Activated naive CD4-positive, alpha-beta T cell treated with anti-CD3 and anti-CD28 coated beads, Interleukin-2, amount 50 U/mL, for 24 hours (primary cell): ENCODE results near the gene PPARG.

ENCODE experiments used
- H3K27ac Mint-ChIP-seq: one replicate; pipeline ENCODE4 v1.8.0; 2021; ENCODE audit warnings: mild to moderate bottlenecking, mixed read lengths
- H3K27me3 Mint-ChIP-seq: one replicate; pipeline ENCODE4 v1.8.0; 2021; ENCODE audit warnings: mixed read lengths
- H3K36me3 Mint-ChIP-seq: one replicate; pipeline ENCODE4 v1.8.0; 2021; ENCODE audit warnings: mixed read lengths
- H3K4me1 Mint-ChIP-seq: one replicate; pipeline ENCODE4 v1.8.0; 2021; ENCODE audit warnings: mixed read lengths
- H3K4me3 Mint-ChIP-seq: one replicate; pipeline ENCODE4 v1.8.0; 2021; ENCODE audit warnings: mild to moderate bottlenecking, mixed read lengths
- H3K9me3 Mint-ChIP-seq: one replicate; pipeline ENCODE4 v1.8.0; 2021; ENCODE audit warnings: mixed read lengths

PPARG gene

DNA sequence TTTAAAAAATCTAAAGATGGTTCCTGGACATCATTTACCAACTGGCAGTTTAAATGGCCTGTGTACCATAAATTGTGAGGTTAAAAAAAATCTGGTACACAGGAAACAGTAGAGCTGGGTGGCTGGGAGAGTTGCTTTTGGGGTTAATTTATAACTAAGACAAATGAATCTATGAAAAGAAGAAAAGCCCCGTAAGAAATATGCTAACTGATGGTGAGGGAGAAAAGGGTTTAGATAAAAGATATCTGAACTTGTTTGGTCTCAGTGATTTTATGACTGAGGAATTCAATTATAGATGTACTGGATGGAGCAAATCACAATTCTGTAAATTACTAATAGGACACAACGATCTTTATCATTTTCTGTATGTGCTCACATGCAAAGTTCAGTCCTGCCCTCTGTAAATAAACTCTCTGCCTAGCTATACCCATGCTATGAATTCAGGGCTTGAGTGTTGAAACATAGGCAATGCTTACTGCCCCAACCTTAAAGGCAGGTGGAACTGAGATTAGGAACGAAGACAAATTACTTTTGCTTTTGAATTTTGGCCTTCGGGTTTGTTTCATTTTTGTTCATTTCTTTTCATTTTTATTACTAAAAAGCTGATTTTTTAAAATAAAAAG, 28.0 kb downstream of the PPARG start:
- Mint-ChIP-seq H3K4me3 (no peak overlapping the region), H3K27me3 (peaks cover 8% of the 10 kb centered on the region), H3K4me1 (no peaks in the 10 kb centered on the region), H3K9me3 (no peaks in the 10 kb centered on the region), H3K36me3 (no peaks in the 10 kb centered on the region), H3K27ac (no peak overlapping the region)

DNA sequence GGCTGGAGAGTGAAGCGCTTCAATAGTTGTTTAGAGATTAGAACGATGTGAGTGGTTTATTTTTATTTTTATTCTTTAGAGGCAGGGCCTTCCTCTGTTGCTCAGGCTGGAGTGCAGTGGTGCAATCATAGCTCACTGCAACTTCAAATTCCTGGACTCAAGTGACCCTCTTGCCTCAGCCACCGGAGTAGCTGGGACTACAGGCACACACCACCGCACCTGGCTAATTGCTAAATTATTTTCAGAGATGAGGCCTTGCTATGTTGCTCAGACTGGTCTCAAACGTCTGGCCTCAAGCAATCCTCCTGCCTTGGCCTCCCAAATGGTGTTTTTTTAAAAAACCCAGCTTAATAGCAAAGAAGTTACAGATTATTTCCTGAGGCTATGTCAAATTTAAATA, 29.0 kb downstream of the PPARG start:
- H3K27ac Mint-ChIP-seq: no peak overlapping the region
- H3K36me3 Mint-ChIP-seq: no peaks in the 10 kb centered on the region
- peaks cover 10% of the 10 kb centered on the region for H3K27me3 Mint-ChIP-seq
- H3K9me3 Mint-ChIP-seq: no peaks in the 10 kb centered on the region
- no peak overlapping the region for H3K4me3 Mint-ChIP-seq
- no peaks in the 10 kb centered on the region for H3K4me1 Mint-ChIP-seq

- peaks cover 17% of the 10 kb centered on the region for H3K27me3 Mint-ChIP-seq
- H3K9me3 Mint-ChIP-seq: no peaks in the 10 kb centered on the region
- H3K4me3 Mint-ChIP-seq: no peak overlapping the region
- H3K27ac Mint-ChIP-seq: no peak overlapping the region
- H3K4me1 Mint-ChIP-seq: no peaks in the 10 kb centered on the region
- H3K36me3 Mint-ChIP-seq: no peaks in the 10 kb centered on the region
These were observed 30.1 kb downstream of the PPARG start for GRCh38 chr3:12318758-12319621.

DNA sequence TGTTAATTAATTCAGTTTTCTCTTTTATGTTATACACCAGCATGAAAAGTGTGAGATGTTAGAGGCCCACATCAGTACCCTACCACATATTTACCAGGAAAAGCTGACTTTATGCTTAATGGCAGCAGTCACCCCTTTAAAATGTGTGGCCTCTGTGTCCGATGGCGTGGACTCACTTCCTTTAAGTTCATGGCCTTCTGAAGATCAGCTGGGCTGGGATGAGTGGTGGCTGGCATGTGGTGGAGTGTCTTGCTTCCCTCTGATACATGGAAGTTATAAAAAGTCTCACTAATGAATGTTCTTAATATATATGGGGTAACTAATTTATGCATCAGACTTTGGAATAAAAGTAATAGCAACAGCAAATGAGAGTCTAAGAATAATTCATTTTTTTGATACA, 32.1 kb downstream of the PPARG start:
- no peaks in the 10 kb centered on the region for H3K9me3 Mint-ChIP-seq
- H3K27me3 Mint-ChIP-seq: peaks cover 17% of the 10 kb centered on the region
- H3K36me3 Mint-ChIP-seq: no peaks in the 10 kb centered on the region

DNA sequence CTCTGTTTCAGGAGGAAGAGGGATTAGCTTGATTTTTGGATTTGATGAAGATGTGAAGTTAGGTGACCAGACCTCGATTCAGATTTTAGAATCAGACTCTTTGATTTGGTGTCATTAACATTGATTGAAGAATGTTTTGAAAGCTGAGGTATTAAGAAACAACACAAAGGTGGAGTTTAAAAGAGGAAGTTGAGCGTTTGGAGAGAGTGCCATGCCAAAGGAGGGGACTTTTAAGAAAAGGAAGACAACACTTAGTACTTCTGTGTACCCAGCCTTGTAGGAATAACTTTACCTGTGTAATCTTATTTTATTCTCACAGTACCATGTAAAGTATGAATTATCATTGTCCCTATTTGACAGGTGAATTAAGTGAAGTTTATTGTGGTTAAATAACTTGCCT, 34.4 kb downstream of the PPARG start:
- Mint-ChIP-seq H3K4me1 (no peaks in the 10 kb centered on the region), H3K27me3 (peaks cover 16% of the 10 kb centered on the region), H3K27ac (no peak overlapping the region), H3K4me3 (no peak overlapping the region), H3K9me3 (no peaks in the 10 kb centered on the region), H3K36me3 (no peaks in the 10 kb centered on the region)

More for the DNA sequence above, 32.1 kb downstream of the PPARG start:
- H3K4me3 Mint-ChIP-seq: no peak overlapping the region
- H3K27ac Mint-ChIP-seq: no peak overlapping the region
- no peaks in the 10 kb centered on the region for H3K4me1 Mint-ChIP-seq

DNA sequence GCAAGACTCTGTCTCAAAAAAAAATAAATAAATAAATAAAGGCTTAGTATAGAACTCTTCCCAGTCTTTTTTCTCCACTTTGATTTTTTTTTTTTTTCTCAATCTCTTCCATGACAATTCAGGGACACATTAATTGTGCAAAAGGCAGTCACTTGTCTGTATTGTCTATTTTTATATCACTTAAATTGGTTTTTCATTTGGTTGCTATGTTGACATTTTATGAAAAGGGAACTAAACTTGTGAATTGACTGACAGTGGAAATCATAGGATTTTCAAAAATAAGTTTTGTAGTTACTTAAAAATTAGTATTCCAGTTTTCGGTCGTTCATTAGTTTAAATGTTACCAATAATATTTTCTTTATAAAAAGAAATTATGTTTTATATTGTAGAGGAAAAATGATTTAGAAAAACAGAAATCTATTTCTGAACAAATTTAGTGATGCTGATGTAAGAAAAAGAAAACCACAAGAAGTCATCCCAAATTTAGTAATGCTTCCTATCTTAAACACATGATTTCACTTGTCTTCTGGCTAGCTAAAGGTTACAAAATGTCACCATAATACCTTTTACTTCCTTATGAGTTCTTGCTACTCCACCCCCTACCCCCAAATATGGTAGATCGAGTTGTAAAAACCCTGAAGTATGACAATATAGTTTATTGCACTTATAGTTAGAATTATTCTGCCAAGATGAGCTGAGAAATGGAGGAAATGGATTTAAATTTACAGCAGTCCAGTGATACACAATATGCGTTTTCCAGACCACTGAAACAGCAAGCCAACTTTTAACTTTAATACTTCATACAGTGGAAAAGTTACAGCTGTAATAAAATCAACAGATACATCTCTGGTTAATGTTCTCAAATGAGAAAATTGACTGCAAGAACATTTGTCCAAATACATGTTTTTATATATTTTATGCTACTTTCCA, 37.0 kb downstream of the PPARG start:
- Mint-ChIP-seq H3K27me3 (peaks cover 17% of the 10 kb centered on the region), H3K4me1 (no peaks in the 10 kb centered on the region), H3K9me3 (no peaks in the 10 kb centered on the region), H3K4me3 (no peak overlapping the region), H3K27ac (no peak overlapping the region), H3K36me3 (no peaks in the 10 kb centered on the region)

DNA sequence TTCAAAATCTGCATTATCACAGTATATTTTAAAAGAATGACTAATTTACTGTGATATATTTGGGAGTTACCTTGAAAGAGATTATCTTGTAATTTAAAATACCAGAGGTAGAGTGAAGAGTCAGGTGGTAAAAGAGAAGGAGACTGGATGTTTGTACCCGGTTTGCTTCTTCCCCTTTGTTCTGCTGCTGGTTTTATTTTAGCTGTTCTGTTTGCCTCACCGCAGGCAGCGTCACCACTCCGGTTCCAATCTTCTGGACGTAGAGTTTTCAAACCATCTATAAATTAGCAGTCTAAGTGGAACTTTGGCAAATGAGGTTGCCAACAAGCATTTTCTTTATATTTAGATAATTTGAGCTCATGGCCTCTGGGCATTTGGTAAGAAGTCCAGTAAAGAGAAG, 38.2 kb downstream of the PPARG start:
- Mint-ChIP-seq H3K27ac (no peak overlapping the region), H3K9me3 (no peaks in the 10 kb centered on the region), H3K4me3 (no peak overlapping the region), H3K27me3 (peaks cover 16% of the 10 kb centered on the region), H3K36me3 (no peaks in the 10 kb centered on the region), H3K4me1 (no peaks in the 10 kb centered on the region)

DNA sequence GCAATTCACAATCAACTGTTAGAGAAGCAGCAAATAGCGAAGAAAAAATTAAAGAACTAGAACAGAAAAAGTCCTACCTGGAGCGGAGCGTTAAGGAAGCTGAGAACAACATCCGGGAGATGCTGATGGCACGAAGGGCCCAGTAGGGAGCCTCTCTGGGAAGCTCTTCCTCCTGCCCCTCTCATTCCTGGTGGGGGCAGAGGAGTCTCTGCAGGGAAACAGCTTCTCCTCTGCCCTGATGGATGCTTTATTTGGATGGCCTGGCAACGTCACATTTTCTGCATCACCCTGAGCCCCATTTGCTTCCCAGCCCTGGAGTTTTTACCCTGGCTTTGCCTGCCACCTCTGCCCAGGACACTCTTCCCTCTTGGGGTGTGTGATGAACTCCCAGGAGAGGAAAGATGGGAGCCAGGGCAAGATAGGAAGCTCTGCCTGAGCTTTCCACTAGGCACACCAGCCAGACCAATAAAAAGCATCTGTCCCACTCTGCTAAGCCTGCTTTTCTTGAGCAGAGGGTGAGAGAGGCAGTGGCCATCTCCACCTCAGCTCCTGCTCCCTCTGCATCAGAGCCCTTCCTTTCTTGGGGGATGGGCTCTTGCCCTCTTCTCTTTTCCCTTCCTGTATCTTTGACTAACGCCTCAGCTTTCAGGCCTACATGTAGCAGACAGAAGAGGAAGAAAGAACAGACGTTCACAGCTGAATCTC, 39.4 kb downstream of the PPARG start:
- Mint-ChIP-seq H3K4me3 (no peak overlapping the region), H3K9me3 (no peaks in the 10 kb centered on the region), H3K27me3 (peaks cover 10% of the 10 kb centered on the region), H3K36me3 (no peaks in the 10 kb centered on the region), H3K4me1 (no peaks in the 10 kb centered on the region), H3K27ac (no peak overlapping the region)

DNA sequence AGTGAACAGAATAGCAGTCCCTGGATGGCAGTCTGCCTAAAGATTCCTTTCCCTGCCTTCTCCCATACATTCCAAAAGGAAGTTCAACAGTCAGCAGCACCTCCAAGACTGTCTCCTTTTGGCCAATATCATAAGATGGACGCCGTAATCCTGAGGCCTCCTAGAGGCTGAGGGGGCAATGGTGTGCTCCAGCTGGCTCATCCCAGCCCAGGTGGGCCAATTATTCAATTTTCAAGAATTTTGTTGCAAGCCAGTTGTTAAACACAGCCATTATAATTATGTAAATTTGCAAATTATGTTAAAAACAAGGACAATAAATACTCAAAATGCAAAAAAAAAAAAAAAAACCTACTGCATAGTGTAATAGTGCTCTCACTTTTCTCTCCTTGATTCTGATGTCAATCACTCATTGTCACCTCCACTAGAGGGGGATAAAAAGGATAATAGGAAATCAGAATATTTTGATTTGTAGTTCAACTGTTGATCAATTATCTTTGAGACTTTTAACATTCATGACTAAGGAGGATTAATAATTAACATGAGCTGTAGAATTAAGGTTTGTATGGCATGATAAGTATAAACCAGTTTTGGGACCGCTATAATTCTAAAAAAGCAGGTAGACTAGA, 40.1 kb downstream of the PPARG start:
- Mint-ChIP-seq H3K4me1 (no peaks in the 10 kb centered on the region), H3K27me3 (peaks cover 7% of the 10 kb centered on the region), H3K27ac (no peak overlapping the region), H3K9me3 (no peaks in the 10 kb centered on the region), H3K4me3 (no peak overlapping the region), H3K36me3 (no peaks in the 10 kb centered on the region)

DNA sequence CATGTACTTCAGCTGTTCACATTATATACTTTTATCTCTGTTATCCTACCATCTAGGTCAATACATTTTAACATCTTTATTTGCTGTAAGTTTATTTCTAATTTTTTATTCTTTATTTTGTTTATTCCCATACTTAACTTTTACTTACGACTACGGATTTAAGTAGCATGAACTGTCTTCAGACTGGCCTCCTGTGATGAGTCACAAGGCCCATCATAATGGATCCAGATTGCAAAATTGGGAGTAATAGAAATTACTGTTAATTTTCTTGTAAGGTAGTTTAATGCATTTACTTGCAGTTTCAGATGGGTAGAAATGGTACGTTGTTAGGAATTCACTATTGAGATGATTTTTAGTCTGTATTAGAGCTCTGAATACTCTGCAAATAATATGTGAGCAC, 45.9 kb downstream of the PPARG start:
- H3K27ac Mint-ChIP-seq: no peak overlapping the region
- H3K4me3 Mint-ChIP-seq: no peak overlapping the region
- H3K27me3 Mint-ChIP-seq: no peaks in the 10 kb centered on the region
- no peaks in the 10 kb centered on the region for H3K36me3 Mint-ChIP-seq
- H3K4me1 Mint-ChIP-seq: peaks cover 17% of the 10 kb centered on the region
- no peaks in the 10 kb centered on the region for H3K9me3 Mint-ChIP-seq

- H3K27ac Mint-ChIP-seq: no peak overlapping the region
- peaks cover 17% of the 10 kb centered on the region for H3K4me1 Mint-ChIP-seq
- no peaks in the 10 kb centered on the region for H3K36me3 Mint-ChIP-seq
- no peak overlapping the region for H3K4me3 Mint-ChIP-seq
- no peaks in the 10 kb centered on the region for H3K27me3 Mint-ChIP-seq
- H3K9me3 Mint-ChIP-seq: no peaks in the 10 kb centered on the region
These were observed 46.6 kb downstream of the PPARG start for GRCh38 chr3:12335421-12335820.

- Mint-ChIP-seq H3K9me3 (no peaks in the 10 kb centered on the region), H3K4me3 (no peak overlapping the region), H3K36me3 (no peaks in the 10 kb centered on the region), H3K27me3 (no peaks in the 10 kb centered on the region), H3K27ac (no peak overlapping the region), H3K4me1 (peaks cover 17% of the 10 kb centered on the region)
These were observed 47.2 kb downstream of the PPARG start for GRCh38 chr3:12336099-12336498.

DNA sequence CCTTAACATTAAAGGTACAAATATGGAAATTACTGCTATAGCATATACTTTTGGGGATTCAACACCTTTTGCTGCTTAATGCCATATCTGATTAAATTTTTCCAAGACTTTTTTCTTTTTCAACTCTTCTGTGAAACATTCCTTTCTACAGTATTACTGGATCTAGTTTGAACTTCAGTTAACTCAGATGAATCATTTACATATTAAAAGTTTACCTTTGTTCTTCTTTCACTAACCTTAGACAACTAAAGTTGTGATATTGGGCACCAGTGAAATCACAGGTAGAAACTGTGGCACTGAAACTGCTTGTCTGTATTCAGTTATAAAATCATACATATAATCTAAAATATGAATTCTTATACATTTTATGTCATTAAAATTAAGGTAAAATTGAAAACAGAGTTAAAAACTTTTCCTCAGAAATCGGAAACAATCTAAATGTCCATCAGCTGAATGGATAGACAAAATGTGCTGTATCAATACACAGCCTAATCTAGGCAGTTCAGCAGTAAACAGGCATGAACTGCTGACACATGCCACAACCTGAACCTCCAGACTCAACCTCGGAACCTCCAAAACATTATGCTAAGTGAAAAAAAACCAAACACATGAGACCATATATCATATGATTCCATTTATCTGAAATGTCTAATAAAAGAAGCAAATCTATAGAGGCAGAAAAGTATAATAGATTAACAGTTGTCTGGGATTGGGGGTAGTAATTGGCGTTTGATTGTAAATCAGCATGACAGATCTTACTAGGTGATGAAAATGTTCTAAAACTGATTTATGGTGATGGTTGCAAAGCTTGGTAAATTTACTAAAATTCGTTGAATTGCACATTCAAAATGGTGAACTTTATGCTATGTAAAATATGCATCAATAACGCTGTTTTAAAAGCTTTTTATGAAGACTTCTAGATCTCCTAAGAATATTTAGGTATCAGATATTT, 50.0 kb downstream of the PPARG start:
- Mint-ChIP-seq H3K27me3 (peaks cover 3% of the 10 kb centered on the region), H3K4me1 (peaks cover 17% of the 10 kb centered on the region), H3K4me3 (no peak overlapping the region), H3K9me3 (no peaks in the 10 kb centered on the region), H3K36me3 (no peaks in the 10 kb centered on the region), H3K27ac (no peak overlapping the region)
